GM19240 (cell line): ENCODE data around the gene PROK1.

Experiments
- DNase-seq: peaks from one replicate; pipeline ENCODE4 v3.0.0; 2011; ENCODE audit warnings: low spot score; ENCODE audit not compliant: insufficient read length

Gene PROK1

DNA sequence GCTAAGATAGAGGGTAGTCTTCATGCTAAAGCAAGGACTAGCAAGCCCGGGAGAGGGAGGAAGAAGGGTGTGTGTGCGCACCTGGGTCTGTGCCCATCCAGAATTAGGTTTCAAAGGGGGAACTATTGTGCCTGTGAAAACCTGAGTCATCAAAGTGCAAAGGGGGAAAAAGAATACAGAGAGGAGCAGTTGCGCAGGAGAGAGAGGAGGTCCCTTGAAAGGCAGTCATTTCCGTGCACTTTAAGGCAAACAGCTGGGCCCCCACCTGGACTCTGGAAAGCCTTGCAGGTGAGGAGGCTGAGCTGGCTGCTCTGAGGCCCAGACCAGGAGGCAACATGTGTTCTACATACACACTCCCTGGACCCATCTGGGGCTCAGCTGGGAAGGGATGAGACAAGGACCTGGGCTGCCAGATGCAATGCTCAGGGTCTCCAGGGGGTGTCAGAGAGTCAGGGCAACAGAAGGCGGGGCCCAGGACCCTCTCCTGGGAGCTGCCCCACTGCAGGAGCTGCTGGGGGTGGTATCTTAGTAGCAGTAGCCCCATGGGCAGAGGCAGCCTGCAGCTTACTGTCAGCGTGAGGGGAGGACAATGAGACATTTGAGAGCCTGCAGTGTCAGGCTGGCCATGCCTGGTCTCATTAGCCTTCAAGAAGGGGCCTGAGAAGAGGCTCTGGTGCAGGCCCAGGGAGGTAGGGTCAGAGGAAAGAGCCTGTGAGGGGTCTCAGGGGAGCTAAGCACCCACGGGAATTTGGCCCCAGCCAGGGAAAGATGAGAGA is 14.3 kb downstream of the PROK1 start:
- no peak for DNase-seq

GRCh38 chr1:110465814-110466380 is 14.9 kb downstream of the PROK1 start:
- no peak for DNase-seq

DNA sequence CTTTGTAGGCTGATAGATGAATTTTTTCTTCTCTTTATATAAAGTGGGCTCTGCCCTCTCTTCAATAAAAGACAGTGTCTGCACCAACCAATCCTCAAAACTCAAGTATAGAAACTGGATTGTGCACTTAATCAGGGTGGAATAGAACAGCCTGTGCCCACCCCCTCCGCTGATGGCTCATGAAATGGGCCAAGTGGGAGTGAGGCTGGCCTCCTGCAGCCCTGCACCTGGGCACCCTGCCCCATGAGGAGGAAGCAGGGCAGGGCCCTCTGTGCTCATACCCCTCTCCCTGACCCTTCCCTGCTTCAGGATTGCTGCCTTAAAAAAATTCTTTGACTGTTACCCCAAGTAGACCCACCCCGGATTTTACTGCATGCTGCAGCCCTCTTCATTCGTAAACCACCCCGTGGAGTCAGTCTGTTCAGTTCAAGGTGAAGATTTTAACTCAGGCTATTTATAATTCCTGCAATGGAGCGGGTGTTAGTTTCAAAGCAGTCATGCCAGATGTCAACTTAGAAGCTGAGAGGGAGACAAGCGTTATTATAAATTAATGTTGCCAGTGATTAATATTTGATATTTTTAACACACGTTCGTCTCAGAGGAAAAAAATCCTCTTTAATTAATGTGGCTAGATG is 15.8 kb downstream of the PROK1 start:
- no peak for DNase-seq

- no peak for DNase-seq
Measured at GRCh38 chr1:110471131-110471530, 20.2 kb downstream of the PROK1 start.

DNA sequence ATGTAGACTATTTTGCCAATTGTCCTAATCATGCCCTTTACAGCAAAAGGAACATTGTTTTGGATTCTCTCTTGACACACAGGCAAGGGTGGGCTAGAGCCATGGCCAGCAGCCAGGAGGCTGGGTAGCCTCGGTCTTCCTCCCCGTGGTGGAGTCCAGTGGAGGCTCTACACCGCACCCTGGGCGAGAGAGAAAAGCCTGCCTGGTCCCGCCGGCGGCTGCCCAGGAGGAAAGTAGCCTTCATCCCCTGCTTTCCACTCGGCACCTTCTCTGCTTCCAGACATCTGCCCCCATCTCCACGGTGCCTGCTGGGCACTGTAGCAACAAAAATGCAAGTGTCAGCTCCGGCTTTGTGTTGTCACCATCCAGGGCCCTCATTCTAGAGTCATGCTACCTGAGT is 21.6 kb downstream of the PROK1 start:
- no peak for DNase-seq

DNA sequence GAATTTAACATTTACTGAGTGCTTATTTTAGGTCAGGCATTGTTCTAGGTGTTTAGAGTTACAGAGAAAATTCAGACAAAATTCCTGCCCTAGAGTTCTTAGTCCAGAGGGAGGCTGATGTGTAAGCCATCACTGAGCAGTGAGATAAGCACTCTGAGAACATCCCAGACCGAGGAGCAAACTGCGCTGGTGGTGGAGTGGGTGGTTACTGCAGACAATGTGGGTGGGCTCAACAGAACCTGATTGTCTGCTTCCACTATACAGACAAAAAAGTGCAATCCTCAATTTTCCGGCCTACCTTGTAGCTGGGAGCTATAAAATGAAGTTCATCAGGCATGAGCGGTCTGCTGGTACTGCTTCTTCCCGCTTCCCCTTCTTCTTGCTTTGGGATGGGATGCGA is 23.5 kb downstream of the PROK1 start:
- no peak for DNase-seq

- DNase-seq: no peak
Measured at GRCh38 chr1:110475362-110476027, 24.5 kb downstream of the PROK1 start.

DNA sequence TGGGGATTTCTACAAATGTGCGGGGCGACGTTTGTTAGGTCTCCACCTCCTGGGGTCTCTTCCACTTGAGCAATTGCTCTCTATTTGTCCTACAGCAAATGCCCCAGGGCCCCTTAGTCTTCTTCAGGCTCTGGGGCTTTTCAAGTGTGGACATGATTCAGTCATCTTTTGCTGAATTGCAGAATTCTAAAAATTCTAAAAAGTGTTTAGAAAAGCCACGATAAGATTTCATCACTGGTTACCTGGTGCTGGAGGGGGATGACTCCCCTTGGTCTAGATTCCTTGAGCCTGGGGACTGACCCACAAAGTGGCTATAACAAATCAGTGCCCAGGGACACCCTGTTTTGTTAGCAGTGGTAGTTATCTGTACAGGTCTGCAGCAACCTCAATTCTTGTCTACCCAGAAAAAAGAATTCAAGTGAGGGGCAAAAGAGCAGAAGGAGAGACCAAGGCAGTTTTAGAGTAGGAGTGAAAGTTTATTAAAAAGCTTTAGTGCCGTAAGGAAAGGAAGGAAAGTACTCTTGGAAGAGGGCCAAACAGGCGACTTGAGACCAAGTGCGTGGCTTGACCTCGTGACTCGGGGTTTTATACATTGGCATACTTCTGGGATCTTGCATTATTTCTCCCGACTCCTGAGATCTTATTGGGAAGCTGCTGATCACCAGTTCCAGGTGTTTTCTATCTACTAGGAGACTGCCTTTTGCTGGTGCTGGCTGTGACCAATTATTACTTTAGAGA is 25.2 kb downstream of the PROK1 start:
- no peak for DNase-seq

GRCh38 chr1:110477041-110477440 is 26.1 kb downstream of the PROK1 start:
- DNase-seq: no peak

DNA sequence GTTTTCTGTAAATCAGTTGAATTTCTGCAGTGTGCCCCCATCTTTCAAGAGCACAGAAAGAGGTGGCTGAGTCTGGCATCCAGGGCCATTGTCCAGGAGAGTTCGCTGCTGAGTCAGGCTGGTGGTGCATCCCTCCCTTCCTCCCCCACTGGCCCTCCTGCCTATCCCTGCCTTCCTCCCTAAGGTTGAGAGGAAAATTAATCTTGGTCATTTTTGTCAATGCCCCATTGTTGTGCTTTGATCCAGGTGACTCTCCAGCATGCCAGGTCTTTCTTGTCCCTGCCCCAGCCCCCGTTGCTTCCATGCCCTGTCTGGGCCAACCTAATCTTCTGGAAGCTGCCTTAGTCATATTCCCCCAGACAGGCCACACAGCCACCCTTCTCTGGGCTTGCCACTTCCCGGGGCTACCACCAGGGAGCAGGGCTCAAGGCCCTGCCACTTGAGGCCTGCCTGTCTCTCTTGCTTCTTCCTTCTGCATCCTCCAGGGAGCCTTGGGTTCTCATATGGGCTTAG is 26.6 kb downstream of the PROK1 start:
- no peak for DNase-seq

DNA sequence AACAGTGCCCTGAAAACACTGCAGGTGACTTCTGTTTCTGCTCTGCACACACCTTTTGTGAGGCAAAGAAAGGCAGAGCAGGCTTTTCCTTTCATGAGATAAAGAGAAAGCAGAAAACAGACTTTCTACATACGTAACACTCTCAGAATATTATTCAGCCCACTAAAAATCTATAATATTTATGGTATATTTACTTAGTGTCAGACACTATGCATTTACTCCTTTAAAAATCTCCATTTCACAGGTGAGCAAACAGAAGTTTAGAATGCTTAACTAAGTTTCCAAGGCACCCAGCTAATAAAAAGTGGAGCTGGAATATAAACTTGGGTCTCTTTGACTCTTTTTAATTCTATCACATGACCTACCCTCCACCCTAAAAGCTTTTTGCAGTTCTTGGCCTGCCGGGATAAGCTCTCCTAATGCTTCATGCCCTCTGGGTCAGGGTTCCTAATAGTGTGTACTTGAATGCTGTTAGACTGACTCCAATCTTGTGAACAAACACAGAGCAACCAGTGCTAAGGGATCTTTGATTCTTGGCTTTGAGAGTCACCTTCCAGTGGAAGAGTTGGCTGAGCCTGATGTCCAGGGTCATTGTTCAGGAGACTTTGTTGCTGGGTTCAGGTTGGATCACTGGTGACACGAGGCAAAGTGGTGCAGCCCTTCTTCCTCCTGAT is 27.2 kb downstream of the PROK1 start:
- DNase-seq: no peak

DNA sequence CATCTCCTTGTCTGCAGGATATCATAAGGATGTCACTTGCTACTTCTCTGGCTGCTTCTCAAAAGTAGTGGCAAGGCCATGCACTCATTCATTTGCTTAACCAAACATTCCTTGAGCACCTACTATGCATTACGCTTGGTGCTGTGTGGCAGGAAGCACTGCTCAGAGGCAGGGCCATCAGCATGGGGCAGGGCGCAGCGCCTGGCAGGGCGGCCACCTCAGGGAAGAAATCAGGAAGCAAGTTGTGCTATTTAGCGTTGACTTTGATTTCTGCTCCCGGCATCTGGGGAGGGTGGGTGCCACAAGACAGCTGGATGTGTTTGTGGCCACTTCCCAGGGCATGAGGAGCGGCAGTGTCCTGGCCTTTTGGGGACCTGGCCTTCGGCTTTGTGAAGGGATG is 27.9 kb downstream of the PROK1 start:
- DNase-seq: no peak

- DNase-seq: no peak
Measured at GRCh38 chr1:110480356-110481096, 29.6 kb downstream of the PROK1 start.

DNA sequence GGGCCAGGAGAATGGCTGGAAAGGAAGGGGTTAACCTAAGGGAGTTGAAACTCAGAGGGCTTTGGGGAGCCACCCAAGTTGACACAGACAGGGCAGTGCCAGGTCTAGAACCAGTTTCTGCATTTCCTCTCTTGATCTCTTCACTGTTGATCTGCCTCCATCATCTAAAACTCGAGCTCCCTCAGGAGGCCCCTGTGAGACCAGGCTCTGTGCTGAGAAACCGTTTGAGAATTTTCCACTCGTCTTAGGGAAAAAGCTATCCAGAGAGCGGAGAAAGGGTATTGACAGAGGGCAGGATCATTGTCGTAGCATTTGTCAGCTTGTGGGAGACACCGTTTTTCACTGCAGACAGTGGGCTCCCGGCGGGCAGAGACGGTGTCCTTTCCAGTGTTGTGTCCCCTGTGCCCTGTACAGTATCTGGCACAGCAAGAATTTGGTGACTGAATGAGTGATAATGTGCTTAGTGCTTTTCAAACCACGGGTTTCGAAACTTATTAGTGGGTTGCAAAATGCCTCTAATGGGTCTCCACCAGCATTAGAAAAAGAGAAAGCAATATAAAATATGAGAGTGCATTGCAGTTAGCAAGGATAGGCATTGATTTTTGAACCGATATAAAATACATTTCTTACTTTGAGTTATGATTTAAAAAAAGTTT is 31.1 kb downstream of the PROK1 start:
- no peak for DNase-seq

- DNase-seq: no peak
Measured at GRCh38 chr1:110482662-110483307, 31.8 kb downstream of the PROK1 start.

DNA sequence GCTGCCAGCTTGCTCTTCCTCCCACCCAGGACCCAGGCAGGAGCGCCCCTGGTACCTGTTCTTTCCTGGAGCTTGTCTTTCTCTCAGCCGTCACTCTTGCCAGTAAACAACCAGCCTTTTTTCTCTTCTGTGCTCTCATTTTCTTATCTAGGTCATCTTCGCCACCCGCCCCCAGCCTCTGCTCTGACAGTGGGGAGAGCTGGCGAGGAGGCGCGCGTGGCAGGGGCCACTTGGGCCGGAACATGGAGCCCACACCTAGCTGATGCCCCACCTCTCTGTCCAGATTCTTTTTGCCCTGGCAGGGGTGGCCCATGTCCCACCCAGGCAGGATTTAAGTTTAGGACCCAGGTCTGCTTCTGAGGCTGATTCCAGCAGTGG is 32.3 kb downstream of the PROK1 start:
- no peak for DNase-seq

DNA sequence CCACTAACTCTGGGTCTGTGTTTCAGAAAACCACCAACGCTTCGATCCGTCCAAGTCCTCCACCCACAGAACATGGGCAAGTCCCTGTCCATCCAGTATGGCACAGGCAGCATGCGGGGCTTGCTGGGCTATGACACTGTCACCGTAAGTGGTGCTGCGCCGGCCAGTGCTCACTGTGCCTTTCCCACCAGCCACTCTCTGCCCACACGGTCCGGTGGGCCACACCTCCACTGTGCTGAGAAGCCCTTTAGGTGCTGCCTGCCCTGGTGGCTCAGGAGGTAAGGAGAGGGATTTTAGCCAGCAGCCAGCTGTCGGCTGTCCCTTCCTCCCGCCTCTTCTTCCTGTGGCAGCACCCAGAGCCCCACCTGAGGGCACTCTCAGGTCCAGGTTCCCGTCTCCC is 33.9 kb downstream of the PROK1 start:
- DNase-seq: no peak

DNA sequence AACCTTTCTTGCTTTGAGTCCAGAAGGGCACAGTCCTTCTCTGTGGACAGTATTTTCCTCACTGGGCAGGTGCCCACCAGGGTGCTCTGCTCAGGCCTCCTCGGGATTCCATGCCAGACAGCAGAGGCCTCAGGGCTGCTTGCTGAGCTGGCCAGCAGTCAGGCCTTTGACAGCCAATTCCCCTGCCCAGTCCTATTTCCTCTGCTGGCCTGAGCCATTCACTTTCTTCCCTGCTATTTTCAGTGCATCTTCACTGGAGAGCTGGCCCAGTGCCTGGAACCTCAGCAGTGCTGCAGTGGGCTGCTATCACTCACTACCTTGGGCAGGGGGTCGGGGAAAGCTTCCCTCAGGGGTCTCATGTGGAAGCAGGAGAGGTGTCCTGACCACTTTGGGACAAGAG is 34.8 kb downstream of the PROK1 start:
- DNase-seq: no peak

GRCh38 chr1:110487726-110488125 is 36.8 kb downstream of the PROK1 start:
- no peak for DNase-seq
